ENCODE results near the gene P2RY13. TPM values are rescaled to one million over a fixed set of nuclear protein-coding genes. Genes with fewer than 3 reads are reported as not detected.

P2RY13 gene
- total and polyA plus RNA-seq, 2 of the 4 experiments (the other 2 are of a cell fraction), result not detected

DNA sequence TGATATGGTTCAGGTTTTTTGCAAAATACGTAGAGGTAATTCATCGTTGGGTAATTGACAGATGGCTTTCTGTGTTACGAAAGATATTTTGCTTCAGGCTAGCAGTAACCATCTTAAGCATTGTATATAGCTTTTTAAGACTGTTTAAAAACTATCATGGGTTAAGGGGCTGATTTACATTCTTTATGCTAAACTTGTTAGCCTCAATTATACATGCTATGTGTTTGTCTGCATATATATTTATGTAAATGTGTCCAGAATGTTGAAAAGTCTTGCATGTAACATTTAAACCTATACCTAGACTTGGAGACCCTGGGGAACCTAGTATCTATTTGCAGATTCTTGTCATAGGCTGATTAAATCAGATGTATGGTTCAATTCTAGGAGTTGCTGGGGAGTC is 39.9 kb downstream of the P2RY13 start:
- Histone ChIP-seq H4K5ac (ENCODE audit: low read depth, low read length) (no peak overlapping the region), H4K91ac (ENCODE audit: insufficient read depth, low read depth, low read length) (no peak overlapping the region), H3K4ac (ENCODE audit: low read depth, low read length) (no peak overlapping the region), H3K4me2 (ENCODE audit: low read depth, low read length) (no peak overlapping the region), H2AFZ (replicated peaks; ENCODE audit: low read length, poor library complexity) (no peak overlapping the region), H3K56ac (ENCODE audit: extremely low read depth, insufficient read depth, low read length) (no peak overlapping the region), H4K8ac (ENCODE audit: low read depth in 2 of 2, low read length in 2 of 2) (no peak overlapping the region), H2AK5ac (ENCODE audit: low read depth, low read length) (no peak overlapping the region), H2BK120ac (ENCODE audit: low read depth, low read length) (no peak overlapping the region), H2BK20ac (ENCODE audit: low read depth, low read length) (no peak overlapping the region), H3K27me3 (ENCODE audit: control insufficient read depth, insufficient read depth, low read length) (no peaks in the 10 kb centered on the region), H3K18ac (ENCODE audit: low read depth, low read length) (no peak overlapping the region), H3K4me1 (ENCODE audit: control insufficient read depth, insufficient read depth, low read length) (no peaks in the 10 kb centered on the region), H3K23ac (ENCODE audit: low read depth, low read length) (no peak overlapping the region), H3K36me3 (ENCODE audit: control insufficient read depth, insufficient read depth, low read length) (no peaks in the 10 kb centered on the region), H3K9me1 (ENCODE audit: insufficient read depth, low read length) (no peaks in the 10 kb centered on the region), H2AK9ac (replicated peaks; ENCODE audit: low read depth, low read length, poor library complexity) (no peak overlapping the region), H3K79me1 (ENCODE audit: low read depth in 1 of 2, low read length in 2 of 2) (no peaks in the 10 kb centered on the region), H3K27ac (ENCODE audit: insufficient read depth, low read length) (no peak overlapping the region), H2BK15ac (ENCODE audit: low read depth, low read length) (no peak overlapping the region), H3K14ac (replicated peaks; ENCODE audit: low read depth, low read length) (no peak overlapping the region), H4K20me1 (ENCODE audit: insufficient read depth, low read length) (no peaks in the 10 kb centered on the region), H2BK5ac (ENCODE audit: low read depth, low read length, poor library complexity, severe bottlenecking) (no peak overlapping the region), H3K9ac (ENCODE audit: low read depth, low read length) (no peak overlapping the region), H3K4me3 (ENCODE audit: insufficient read depth, low read depth, low read length) (no peak overlapping the region), H3K9me3 (ENCODE audit: control insufficient read depth, insufficient read depth, low read length) (no peaks in the 10 kb centered on the region)
- dilution Hi-C loops (cut with HindIII; ENCODE audit: low sequenced_read_pairs, unreplicated experiment), result no loop called here
- BruUV-seq (replicated peaks), result no TSS peak
- DNase-seq, result no peak
- TF ChIP-seq, protein P1, sequence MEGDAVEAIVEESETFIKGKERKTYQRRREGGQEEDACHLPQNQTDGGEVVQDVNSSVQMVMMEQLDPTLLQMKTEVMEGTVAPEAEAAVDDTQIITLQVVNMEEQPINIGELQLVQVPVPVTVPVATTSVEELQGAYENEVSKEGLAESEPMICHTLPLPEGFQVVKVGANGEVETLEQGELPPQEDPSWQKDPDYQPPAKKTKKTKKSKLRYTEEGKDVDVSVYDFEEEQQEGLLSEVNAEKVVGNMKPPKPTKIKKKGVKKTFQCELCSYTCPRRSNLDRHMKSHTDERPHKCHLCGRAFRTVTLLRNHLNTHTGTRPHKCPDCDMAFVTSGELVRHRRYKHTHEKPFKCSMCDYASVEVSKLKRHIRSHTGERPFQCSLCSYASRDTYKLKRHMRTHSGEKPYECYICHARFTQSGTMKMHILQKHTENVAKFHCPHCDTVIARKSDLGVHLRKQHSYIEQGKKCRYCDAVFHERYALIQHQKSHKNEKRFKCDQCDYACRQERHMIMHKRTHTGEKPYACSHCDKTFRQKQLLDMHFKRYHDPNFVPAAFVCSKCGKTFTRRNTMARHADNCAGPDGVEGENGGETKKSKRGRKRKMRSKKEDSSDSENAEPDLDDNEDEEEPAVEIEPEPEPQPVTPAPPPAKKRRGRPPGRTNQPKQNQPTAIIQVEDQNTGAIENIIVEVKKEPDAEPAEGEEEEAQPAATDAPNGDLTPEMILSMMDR (conservative IDR thresholded peaks at IDR 0.05; ENCODE audit: low read depth, low read length), result no peak
- TF ChIP-seq FOS (IDR thresholded peaks at IDR 0.05; ENCODE audit: low read depth, low read length) (no peak), RFX5 (IDR thresholded peaks at IDR 0.05; ENCODE audit: low read depth, low read length) (no peak), MXI1 (IDR thresholded peaks at IDR 0.05; ENCODE audit: borderline replicate concordance, low read depth, low read length) (no peak), CHD1 (IDR thresholded peaks at IDR 0.05; ENCODE audit: low read depth, low read length) (no peak), RCOR1 (IDR thresholded peaks at IDR 0.05; ENCODE audit: insufficient replicate concordance, low read length) (no peak), MAZ (IDR thresholded peaks at IDR 0.05; ENCODE audit: borderline replicate concordance, low read depth, low read length) (no peak), MAFK (IDR thresholded peaks at IDR 0.05; ENCODE audit: low read depth, low read length) (no peak), CEBPB (IDR thresholded peaks at IDR 0.05; ENCODE audit: low read depth, low read length) (no peak), POLR2A (IDR thresholded peaks at IDR 0.05; ENCODE audit: low read depth, low read length) (no peak), RAD21 (IDR thresholded peaks at IDR 0.05; ENCODE audit: low read length) (no peak), SMC3 (IDR thresholded peaks at IDR 0.05; ENCODE audit: low read depth, low read length) (no peak), NFE2L2 (IDR thresholded peaks at IDR 0.05; ENCODE audit: low read depth, low read length) (no peak), BHLHE40 (IDR thresholded peaks at IDR 0.05; ENCODE audit: low read depth, low read length) (no peak)
- TF ChIP-seq, protein P2, sequence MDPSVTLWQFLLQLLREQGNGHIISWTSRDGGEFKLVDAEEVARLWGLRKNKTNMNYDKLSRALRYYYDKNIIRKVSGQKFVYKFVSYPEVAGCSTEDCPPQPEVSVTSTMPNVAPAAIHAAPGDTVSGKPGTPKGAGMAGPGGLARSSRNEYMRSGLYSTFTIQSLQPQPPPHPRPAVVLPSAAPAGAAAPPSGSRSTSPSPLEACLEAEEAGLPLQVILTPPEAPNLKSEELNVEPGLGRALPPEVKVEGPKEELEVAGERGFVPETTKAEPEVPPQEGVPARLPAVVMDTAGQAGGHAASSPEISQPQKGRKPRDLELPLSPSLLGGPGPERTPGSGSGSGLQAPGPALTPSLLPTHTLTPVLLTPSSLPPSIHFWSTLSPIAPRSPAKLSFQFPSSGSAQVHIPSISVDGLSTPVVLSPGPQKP (IDR thresholded peaks at IDR 0.05; ENCODE audit: borderline replicate concordance, low read depth, low read length), result no peak
- TF ChIP-seq, protein P3, sequence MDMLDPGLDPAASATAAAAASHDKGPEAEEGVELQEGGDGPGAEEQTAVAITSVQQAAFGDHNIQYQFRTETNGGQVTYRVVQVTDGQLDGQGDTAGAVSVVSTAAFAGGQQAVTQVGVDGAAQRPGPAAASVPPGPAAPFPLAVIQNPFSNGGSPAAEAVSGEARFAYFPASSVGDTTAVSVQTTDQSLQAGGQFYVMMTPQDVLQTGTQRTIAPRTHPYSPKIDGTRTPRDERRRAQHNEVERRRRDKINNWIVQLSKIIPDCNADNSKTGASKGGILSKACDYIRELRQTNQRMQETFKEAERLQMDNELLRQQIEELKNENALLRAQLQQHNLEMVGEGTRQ (IDR thresholded peaks at IDR 0.05; ENCODE audit: low read depth, low read length), result no peak
- WGBS, 2 experiments (ENCODE audit: extremely low coverage in 2 of 2, insufficient read length in 1 of 2), result no CpG with 5 or more reads among the region's 3 CpGs
- ATAC-seq (ENCODE audit: low read depth), result no peak
- ChIA-PET POLR2A (ENCODE audit: unreplicated experiment) (no interaction called here), CTCF (no interaction called here)
- intact Hi-C loops (cut with micrococcal nuclease), result loop anchor here (10.0 kb wide), 1 partner anchor 525 kb away; the partner anchor contains the start of gene SIAH2
- in situ Hi-C loops (cut with MboI; ENCODE audit: low sequenced_read_pairs), result no loop called here

All from IMR-90 (cell line).